Brain pericyte (primary cell): ENCODE measurements around the gene CD3D.

Experiments
- DNase-seq: peaks from one replicate; pipeline ENCODE4 v3.0.0-alpha.2; 2012; ENCODE audit warnings: low read depth, low spot score

Gene CD3D

DNA sequence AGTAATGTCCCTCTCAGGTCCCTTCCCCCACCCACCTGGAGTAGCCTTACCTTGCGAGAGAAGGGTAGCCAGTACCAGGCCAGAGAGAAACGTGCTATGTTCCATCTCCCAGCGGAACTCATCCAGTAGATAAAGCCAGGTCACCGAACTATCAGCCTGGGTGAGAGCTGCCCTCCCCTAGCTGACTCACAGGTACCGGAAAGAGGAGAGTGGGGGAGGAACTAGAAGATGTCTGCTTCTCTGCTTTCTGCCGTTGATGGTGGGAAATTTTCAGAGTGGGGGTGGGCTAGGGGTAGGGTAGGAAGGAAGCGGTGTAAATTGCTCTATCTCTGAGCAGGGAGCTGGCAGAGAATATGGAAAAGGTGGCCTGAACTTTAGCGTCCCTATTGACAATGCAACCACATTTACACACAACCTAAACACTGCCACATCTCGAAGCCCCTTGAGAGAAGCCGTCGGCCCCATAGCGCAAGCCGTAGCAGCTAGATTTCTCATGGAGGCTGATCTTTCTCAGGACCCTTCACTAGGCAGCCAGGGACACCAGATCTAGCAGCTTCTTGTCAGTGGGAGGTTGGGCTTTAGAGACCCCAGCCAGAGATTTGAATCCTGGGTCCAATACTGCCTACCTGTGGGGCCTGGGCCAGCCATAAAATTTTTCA is at the start of gene CD3D:
TSS of gene CD3D (minus strand) at position 203 of the 659 bp plus-strand sequence. CDS start at position 105, 98 bp downstream.
- DNase-seq: no peak

DNA sequence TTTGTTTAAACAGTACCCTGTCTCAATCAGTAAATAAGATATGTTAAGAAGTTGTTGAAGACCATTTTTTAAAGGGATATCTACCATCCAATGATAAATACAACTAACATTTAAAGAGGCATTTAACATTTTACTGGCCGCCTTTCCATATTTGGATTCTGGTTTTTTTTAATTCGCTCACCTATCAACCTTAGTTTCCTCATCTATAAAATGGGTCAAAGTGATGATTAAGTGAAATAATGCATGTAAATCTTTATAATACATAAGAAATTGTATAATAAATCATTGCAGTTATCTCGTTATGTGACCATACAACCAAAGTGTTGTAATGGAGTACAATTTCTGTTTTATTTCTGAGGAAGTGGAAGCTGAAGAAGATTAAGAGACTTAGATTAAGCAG is 41.2 kb upstream of the CD3D start:
- no peak for DNase-seq

DNA sequence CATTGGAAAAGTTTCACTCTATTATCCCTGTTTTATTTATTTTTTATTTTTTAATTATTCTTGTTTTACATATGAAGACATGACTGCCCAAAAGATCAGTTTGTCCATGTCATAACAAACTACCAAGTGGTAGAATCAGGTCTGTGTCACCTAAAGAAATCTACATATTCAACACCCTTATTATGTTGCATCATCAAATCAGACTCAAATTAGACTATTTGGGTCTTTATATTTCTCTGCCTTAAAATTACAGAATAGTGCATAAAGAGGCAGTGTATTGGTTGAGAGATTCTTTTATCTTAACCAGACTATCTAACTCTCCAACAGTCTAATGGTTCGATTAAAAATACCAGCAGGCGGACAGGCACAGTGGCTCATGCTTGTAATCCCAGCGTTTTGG is 40.4 kb upstream of the CD3D start:
- no peak for DNase-seq

- no peak for DNase-seq
Measured at GRCh38 chr11:118380571-118380970, 38.1 kb upstream of the CD3D start.

- no peak for DNase-seq
Measured at GRCh38 chr11:118379497-118379896, 37.0 kb upstream of the CD3D start.

DNA sequence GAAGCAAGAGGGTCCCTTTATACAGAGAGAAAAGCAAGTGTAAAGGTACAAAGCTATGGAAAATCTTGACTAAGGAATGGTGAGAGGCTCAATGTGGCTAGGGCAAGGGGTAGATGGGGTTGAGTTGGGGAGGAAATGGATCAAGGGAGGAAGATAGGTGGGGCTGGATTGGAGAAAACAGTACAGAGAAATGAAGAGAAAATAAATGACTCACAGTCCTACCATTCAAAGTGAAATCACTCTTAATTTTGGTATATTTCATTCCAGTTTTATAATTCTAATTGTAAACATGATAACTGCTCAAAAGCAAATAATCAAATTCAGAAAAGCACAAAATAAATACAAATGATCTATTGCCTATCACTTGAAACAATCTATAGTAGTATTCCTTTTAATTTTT is 33.5 kb upstream of the CD3D start:
- DNase-seq: no peak

GRCh38 chr11:118374729-118375128 is 32.2 kb upstream of the CD3D start:
- no peak for DNase-seq

DNA sequence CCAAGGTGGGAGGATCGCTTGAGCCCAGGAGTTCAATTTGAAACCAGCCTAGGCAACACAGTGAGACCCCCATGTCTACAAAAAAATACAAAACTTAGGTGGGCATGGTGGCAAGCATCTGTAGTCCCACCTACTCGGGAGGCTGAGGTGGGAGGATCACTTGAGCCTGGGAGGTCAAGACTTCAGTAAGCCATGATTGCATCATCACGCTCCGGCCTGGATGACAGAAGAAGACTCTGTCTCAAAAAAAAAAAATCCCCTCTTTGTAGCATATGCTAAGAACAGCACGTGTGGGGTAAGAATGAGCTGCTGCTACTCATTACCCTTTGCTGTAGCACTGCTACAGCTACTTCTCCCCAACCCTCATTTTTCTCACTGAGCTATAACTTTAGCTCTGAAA is 31.4 kb upstream of the CD3D start:
- no peak for DNase-seq

- DNase-seq: no peak
Measured at GRCh38 chr11:118373263-118373662, 30.8 kb upstream of the CD3D start.

GRCh38 chr11:118370774-118371173 is 28.3 kb upstream of the CD3D start:
- DNase-seq: no peak

DNA sequence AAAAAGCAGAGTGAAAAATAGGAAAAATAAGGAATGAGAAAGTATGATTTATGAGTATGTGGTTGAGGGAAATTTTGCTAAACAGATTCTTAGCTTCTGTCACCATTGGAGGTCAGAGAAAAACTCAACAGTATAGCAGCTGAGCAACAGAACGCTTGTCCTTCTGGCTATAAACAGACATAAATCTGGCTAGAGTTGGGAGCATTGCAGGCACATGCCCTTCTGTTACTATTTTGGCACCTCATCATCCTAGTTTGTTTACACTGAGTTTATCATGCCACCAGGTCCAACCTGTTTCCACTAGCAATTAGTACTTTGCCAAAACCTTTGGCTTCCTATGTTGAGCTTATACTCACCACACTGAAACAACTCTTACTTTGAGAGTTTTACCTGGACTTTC is 23.8 kb upstream of the CD3D start:
- no peak for DNase-seq

GRCh38 chr11:118364956-118365615 is 22.6 kb upstream of the CD3D start:
- no peak for DNase-seq

DNA sequence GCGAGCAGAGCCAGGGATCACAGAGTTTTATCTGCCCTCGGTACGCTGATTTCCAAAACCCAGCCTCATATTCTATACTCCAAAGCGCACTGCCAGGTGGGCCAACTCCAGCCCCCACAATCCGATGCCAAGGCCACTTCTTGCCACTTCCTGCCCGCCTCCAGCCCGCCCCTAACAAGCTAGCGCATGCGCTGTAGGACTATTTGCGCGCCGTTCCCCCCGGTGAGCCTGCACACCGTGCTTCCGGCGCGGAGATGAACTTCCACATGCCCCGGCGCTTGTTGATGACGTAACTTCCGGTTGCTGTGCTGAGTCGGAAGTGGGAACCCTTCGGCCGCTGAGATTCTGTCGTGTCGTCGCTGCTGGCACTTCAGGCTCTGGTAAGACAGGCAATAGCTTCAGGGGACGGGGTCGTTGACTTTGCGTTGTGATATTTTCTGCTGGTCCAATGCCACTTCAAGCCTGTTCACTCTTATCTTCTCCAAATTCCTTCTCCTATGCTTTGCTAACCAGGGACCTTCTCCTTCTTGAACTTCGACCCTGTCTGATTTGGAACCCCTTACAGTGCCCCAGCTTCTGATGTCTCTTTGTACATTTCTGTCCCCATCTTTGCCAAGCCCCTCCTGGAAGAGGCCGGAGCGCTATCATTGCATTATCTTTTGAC is 16.9 kb upstream of the CD3D start, which contains the start of gene UBE4A:
TSS of gene UBE4A (plus strand) at position 306 of the 664 bp plus-strand sequence. CDS start 5,481 bp downstream, outside the sequence.
- DNase-seq: peak; percentile 75

GRCh38 chr11:118358071-118358470 is 15.6 kb upstream of the CD3D start:
- DNase-seq: no peak

- DNase-seq: no peak
Measured at GRCh38 chr11:118353084-118353710, 10.7 kb upstream of the CD3D start.

DNA sequence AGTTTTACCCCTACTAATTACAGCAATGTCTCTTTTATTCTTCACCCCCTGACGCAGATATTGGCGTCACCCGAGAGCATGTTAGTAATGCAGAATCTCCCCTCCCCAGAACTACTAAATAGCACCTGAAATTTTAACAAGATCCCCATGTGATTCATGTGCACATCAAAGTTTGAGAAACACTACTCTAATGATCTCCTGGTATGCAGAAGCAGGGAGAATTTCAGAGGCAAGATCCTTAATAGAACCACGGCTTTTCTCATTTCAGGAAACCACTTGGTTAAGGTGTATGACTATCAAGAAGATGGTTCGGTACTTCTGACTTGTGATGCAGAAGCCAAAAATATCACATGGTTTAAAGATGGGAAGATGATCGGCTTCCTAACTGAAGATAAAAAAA is 7.0 kb upstream of the CD3D start:
- DNase-seq: no peak

- no peak for DNase-seq
Measured at GRCh38 chr11:118343981-118344515, 1.5 kb upstream of the CD3D start, which contains the start of gene CD3G. TSS of gene CD3G (plus strand) at chr11:118344344. CDS start at chr11:118344424, 80 bp downstream.

DNA sequence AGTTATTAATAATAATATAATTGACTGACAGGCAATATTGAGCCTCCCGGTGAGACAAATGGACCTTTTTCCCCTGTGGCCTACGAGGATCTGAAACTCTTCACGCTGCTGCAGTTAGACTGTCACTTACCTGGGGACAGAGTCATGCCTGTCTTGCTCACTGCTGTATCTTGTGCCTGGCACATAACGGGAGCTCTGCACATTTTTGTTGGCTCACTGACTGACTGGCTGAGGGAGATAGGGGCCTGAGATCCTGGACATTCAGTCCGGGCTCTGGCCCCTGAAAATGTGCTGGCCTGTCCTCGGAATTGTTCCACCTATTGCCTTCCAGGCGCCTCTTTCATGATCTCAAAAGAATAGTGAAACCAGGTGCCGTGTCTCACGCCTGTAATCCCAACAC is 743 bp upstream of the CD3D start:
- no peak for DNase-seq

- DNase-seq: no peak
Measured at GRCh38 chr11:118341815-118342489, 553 bp downstream of the CD3D start.

GRCh38 chr11:118341261-118341660 is 1.2 kb downstream of the CD3D start:
- no peak for DNase-seq

DNA sequence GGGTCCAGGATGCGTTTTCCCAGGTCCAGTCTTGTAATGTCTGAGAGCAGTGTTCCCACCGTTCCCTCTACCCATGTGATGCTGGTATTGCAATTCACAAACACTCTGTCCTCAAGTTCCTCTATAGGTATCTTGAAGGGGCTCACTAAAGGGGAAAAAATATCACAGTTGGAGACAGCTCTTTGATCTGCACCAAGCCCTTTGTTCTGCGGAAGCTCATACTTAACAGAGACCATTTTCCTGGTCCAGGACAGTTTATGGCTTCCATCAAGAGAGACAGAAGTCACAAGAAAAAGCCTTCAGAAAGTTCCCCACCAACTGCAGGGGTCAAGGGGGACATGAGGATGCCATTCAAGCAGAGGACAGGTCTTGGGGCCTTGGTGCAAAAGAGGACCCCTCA is 2.1 kb downstream of the CD3D start:
- no peak for DNase-seq
